Transverse colon (tissue), 4 donors: ENCODE data around the gene MAP4K4. TPM values are rescaled to one million over a fixed set of nuclear protein-coding genes. Genes with fewer than 3 reads are reported as not detected.

Source experiments
- DNase-seq: peaks from one replicate; pipeline ENCODE4 v3.0.0-alpha.2; 2019
- H3K27ac ChIP-seq, 4 donors: fragments of 200-600 bp; sonication (generic); 2 replicates each; pipeline ENCODE4 v1.5.1; 2016 to 2018; ENCODE audit warnings: inconsistent platforms in 4 of 4
- H3K27me3 ChIP-seq: fragments of 200-600 bp; sonication (generic); 2 replicates; pipeline ENCODE4 v1.5.1; 2017; ENCODE audit warnings: inconsistent platforms
- H3K36me3 ChIP-seq, 4 donors: fragments of 200-600 bp; sonication (generic); 2 replicates each; pipeline ENCODE4 v1.5.1; 2017 to 2019; ENCODE audit warnings: inconsistent platforms in 4 of 4
- H3K4me1 ChIP-seq, 4 donors: fragments of 200-600 bp; sonication (generic); 2 replicates each; pipeline ENCODE4 v1.5.1; 2017 to 2020; ENCODE audit warnings: inconsistent platforms in 4 of 4
- H3K4me3 ChIP-seq, 4 donors: fragments of 200-600 bp; sonication (generic); 1 replicate in 1 of 4; 2 replicates in 3 of 4; pipeline versions ENCODE4 v1.5.1 to v1.6.1; 2017 to 2019; ENCODE audit warnings: inconsistent platforms in 4 of 4
- H3K9me3 ChIP-seq, 2 donors: fragments of 200-600 bp; sonication (generic); 2 replicates each; pipeline ENCODE4 v1.5.1; 2017 to 2019; ENCODE audit warnings: inconsistent platforms in 2 of 2
- CTCF ChIP-seq, 5 experiments: fragments of 200-600 bp in 3 of 5; fragments of 450-650 bp in 2 of 5; sonication (generic) in 3 of 5; IDR thresholded peaks; 1 replicate in 2 of 5; 2 replicates in 3 of 5; pipeline ENCODE4 v1.5.1; 2016 to 2017; ENCODE audit warnings: antibody characterized with exemption in 5 of 5, inconsistent platforms in 3 of 5, mild to moderate bottlenecking in 2 of 5, moderate library complexity in 1 of 5
- EP300 ChIP-seq: sonication (generic); formaldehyde crosslinking; IDR thresholded peaks from one replicate; pipeline ENCODE4 v1.6.1; 2017; ENCODE audit warnings: antibody characterized with exemption, low read depth
- POLR2A ChIP-seq: fragments of 450-650 bp; IDR thresholded peaks from one replicate; pipeline ENCODE4 v1.6.1; 2016; ENCODE audit warnings: antibody characterized with exemption, mild to moderate bottlenecking, moderate library complexity
- POLR2AphosphoS5 ChIP-seq, 3 donors: sonication (generic); formaldehyde crosslinking; IDR thresholded peaks; one replicate each; pipeline ENCODE4 v1.6.1; 2016; ENCODE audit warnings: antibody characterized with exemption in 3 of 3
- WGBS, 2 donors: methylation state at CpG; one replicate each; pipeline ENCODE4 v1.1.5; 2018; ENCODE audit warnings: low coverage in 1 of 2; 5-methylcytosine and 5-hydroxymethylcytosine counted together
- in situ Hi-C, 4 donors: fragments of 200-750 bp; cut with MboI; loops; one replicate each; pipeline versions ENCODE4 v1.15.0 to v1.15.1; 2017; ENCODE audit warnings: low sequenced_read_pairs in 3 of 4, low pct_ligation_motif_present in 1 of 4, low pct_unique_long_range_greater_than_20kb in 1 of 4
- intact Hi-C: fragments of 100-400 bp; cut with DNase I; formaldehyde crosslinking; loops from one replicate; pipeline ENCODE4 v1.15.1; 2023; ENCODE audit warnings: low total_unique reads
- total RNA-seq, 4 donors: library from RNA; depleted of rRNA; stranded (reverse); fragments of >200 nt; gene quantifications; one replicate each; pipeline ENCODE4 v1.1.0, GENCODE V29; 2016

Gene MAP4K4
- total RNA-seq, 4 donors from 2014 or later = 20.3 to 42.3 (median 29.6) TPM

- peak overlapping the region in 1 of 4 donors; percentile 18 for H3K27ac ChIP-seq
- H3K36me3 ChIP-seq = no peaks in the 10 kb centered on the region
- H3K4me3 ChIP-seq = no peak overlapping the region
- H3K9me3 ChIP-seq = no peaks in the 10 kb centered on the region
- TF ChIP-seq CTCF (IDR thresholded peaks at IDR 0.05) (no peak), POLR2A (no peak), EP300 (no peak), POLR2AphosphoS5 (IDR thresholded peaks at IDR 0.05) (no peak)
- DNase-seq = no peak
- H3K27me3 ChIP-seq = no peaks in the 10 kb centered on the region
- intact Hi-C loops = no loop called here
- in situ Hi-C loops = no loop called here
- H3K4me1 ChIP-seq = peaks cover 21 to 63% (median 33%) of the 10 kb centered on the region in 4 donors
- WGBS, 2 donors = 85 to 86% methylated on average over 3 of the region's 3 CpGs
Measured at GRCh38 chr2:101736233-101736632, 38.7 kb downstream of the MAP4K4 start.

GRCh38 chr2:101736861-101737291 lies 39.4 kb downstream of the MAP4K4 start:
- peaks cover 26 to 67% (median 36%) of the 10 kb centered on the region in 4 donors for H3K4me1 ChIP-seq
- TF ChIP-seq POLR2AphosphoS5 (IDR thresholded peaks at IDR 0.05) (peak in 2 of 3 donors; percentile 15 to 21), EP300 (no peak), CTCF (IDR thresholded peaks at IDR 0.05) (no peak)
- in situ Hi-C loops = no loop called here
- H3K27ac ChIP-seq = no peak overlapping the region
- H3K4me3 ChIP-seq = no peak overlapping the region
- no peaks in the 10 kb centered on the region for H3K36me3 ChIP-seq
- no peak for DNase-seq
- no peaks in the 10 kb centered on the region for H3K9me3 ChIP-seq
- WGBS, 2 donors = 38 to 67% methylated on average over 1 of the region's 1 CpG
- H3K27me3 ChIP-seq = no peaks in the 10 kb centered on the region
- intact Hi-C loops = no loop called here

GRCh38 chr2:101737478-101738255 lies 40.2 kb downstream of the MAP4K4 start:
- no peak overlapping the region for H3K4me3 ChIP-seq
- DNase-seq = no peak
- in situ Hi-C loops (no loop called here), intact Hi-C loops (no loop called here)
- H3K27me3 ChIP-seq = no peaks in the 10 kb centered on the region
- no peak overlapping the region for H3K27ac ChIP-seq
- H3K9me3 ChIP-seq = no peaks in the 10 kb centered on the region
- no peaks in the 10 kb centered on the region for H3K36me3 ChIP-seq
- TF ChIP-seq CTCF (IDR thresholded peaks at IDR 0.05) (no peak), POLR2AphosphoS5 (IDR thresholded peaks at IDR 0.05) (no peak), POLR2A (no peak), EP300 (no peak)
- peaks cover 27 to 69% (median 37%) of the 10 kb centered on the region in 4 donors for H3K4me1 ChIP-seq
- 79 to 83% methylated on average over 1 to 3 of the region's 3 CpGs for WGBS, 2 donors

GRCh38 chr2:101738649-101739048 lies 41.1 kb downstream of the MAP4K4 start:
- in situ Hi-C loops = no loop called here
- H3K36me3 ChIP-seq = no peaks in the 10 kb centered on the region
- no peak for DNase-seq
- 89 to 100% methylated on average over 2 of the region's 2 CpGs for WGBS, 2 donors
- peaks cover 22 to 66% (median 39%) of the 10 kb centered on the region in 4 donors for H3K4me1 ChIP-seq
- H3K27me3 ChIP-seq = no peaks in the 10 kb centered on the region
- no peak overlapping the region for H3K27ac ChIP-seq
- TF ChIP-seq POLR2A = no peak
- TF ChIP-seq POLR2AphosphoS5 (IDR thresholded peaks at IDR 0.05) = no peak
- no peak for TF ChIP-seq CTCF (IDR thresholded peaks at IDR 0.05)
- no peak overlapping the region for H3K4me3 ChIP-seq
- intact Hi-C loops = no loop called here
- H3K9me3 ChIP-seq = no peaks in the 10 kb centered on the region
